Bronchial epithelial cell (primary cell): ENCODE results near the gene POLG. TPM values are rescaled to one million over a fixed set of nuclear protein-coding genes. Genes with fewer than 3 reads are reported as not detected.

Experiments
- DNase-seq: peaks from one replicate; pipeline ENCODE4 v3.0.0-alpha.2; 2010; ENCODE audit warnings: low read depth
- FAIRE-seq: peaks from 2 replicates; lab custom pipeline; 2011; peaks lifted over from hg19 to GRCh38; lab: Jason Lieb, UNC
- H3K27me3 ChIP-seq: 2 replicates; pipeline ENCODE4 v1.5.1; 2011; ENCODE audit warnings: low read length; ENCODE audit not compliant: control insufficient read depth, insufficient read depth
- H3K36me3 ChIP-seq: 2 replicates; pipeline ENCODE4 v1.5.1; 2011; ENCODE audit warnings: low read length; ENCODE audit not compliant: control insufficient read depth, insufficient read depth
- H3K4me3 ChIP-seq: 2 replicates; pipeline ENCODE4 v1.5.1; 2011; ENCODE audit warnings: mild to moderate bottlenecking, low read depth, low read length, control low read depth
- total RNA-seq: library from RNA; depleted of rRNA; stranded (reverse); fragments of >200 nt; gene quantifications from 2 replicates; pipeline ENCODE4 v1.2.1, GENCODE V29; 2014
- TF ChIP-seq, protein P1 (sequence below): IDR thresholded peaks from 2 replicates; pipeline ENCODE4 v1.5.1; 2011; ENCODE audit warnings: mild to moderate bottlenecking, moderate library complexity, low read length, control low read depth, inconsistent platforms; ENCODE audit not compliant: insufficient read depth, severe bottlenecking

Gene POLG
- total RNA-seq, 1 donor from 2014 or later: 93.7 TPM

DNA sequence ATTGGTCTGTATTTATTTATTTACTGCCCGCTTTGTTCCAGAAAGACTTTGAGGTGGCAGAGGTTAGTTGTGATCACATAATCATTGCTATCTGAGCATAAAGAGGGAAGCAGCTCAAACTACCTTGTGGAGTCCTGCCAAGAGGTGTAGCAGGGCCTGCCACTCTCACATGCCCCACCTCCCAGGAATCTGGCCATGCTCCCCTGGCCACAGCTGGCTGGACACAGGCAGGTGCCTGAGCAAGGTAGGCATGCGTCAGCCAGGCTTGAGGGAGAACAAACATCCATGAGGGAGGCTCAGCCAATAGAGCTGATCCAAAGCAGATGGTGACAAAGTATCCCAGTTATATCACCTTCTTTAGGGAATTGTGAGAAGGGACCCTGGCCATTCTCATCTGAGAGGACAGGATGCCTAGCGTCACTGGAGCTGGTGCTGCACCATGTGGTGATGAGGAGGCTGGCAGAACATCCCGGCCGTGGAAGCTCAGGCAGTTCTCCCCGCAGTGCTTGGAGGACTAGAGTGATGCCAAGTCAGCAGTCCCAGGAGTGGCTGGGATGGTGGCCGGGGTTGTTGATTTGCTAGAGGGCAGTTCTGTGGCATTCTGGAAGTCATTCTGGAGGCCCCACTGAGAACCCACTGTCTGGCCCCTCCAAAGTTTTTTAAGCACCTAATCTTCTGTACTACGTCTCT, 6.8 kb upstream of the POLG start:
- DNase-seq: no peak
- Histone ChIP-seq H3K27me3 (peaks cover 10% of the 10 kb centered on the region), H3K4me3 (no peak overlapping the region), H3K36me3 (no peaks in the 10 kb centered on the region)
- FAIRE-seq: no peak
- TF ChIP-seq, protein P1, sequence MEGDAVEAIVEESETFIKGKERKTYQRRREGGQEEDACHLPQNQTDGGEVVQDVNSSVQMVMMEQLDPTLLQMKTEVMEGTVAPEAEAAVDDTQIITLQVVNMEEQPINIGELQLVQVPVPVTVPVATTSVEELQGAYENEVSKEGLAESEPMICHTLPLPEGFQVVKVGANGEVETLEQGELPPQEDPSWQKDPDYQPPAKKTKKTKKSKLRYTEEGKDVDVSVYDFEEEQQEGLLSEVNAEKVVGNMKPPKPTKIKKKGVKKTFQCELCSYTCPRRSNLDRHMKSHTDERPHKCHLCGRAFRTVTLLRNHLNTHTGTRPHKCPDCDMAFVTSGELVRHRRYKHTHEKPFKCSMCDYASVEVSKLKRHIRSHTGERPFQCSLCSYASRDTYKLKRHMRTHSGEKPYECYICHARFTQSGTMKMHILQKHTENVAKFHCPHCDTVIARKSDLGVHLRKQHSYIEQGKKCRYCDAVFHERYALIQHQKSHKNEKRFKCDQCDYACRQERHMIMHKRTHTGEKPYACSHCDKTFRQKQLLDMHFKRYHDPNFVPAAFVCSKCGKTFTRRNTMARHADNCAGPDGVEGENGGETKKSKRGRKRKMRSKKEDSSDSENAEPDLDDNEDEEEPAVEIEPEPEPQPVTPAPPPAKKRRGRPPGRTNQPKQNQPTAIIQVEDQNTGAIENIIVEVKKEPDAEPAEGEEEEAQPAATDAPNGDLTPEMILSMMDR: no peak

DNA sequence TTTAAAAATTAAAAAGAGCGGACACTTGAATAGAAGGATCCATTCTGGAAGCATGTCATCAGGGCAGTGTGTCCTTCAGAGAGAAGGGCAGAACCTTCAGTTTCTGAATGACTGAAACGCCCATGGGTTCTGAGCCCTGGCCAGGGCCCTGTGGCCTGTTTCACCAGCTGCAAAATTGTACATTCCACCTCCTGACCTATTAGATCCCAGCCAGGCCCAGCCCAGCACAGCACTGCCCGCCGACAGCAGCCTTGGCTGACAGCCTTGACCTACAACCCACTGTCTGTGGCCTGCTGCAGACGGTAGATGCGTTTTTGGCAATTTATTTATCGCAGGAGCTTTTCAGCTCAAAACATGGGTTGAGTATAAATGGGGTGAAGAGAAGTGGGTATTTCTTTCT, 5.9 kb upstream of the POLG start:
- TF ChIP-seq, protein P1: no peak
- H3K4me3 ChIP-seq: no peak overlapping the region
- H3K36me3 ChIP-seq: no peaks in the 10 kb centered on the region
- H3K27me3 ChIP-seq: peaks cover 8% of the 10 kb centered on the region
- DNase-seq (no peak), FAIRE-seq (no peak)

DNA sequence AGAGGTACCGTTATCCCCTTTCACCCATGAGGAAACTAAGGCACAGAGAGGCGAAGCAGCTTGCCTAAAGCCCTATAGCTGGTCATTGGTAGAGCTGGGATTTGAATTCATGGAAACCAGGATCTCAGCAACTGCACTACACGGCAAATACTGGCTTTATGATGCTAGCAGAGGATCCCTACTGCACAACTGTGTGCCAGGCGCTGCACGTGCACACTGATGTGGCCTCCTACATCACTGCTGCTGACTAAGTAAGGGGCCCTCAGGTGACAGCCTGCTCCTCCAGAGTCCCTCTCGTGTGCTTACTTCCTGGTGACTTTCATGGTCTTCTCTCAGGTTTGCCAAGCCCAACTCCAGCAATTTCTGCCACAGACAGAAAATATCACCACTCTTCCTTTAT, 3.4 kb upstream of the POLG start:
- peaks cover 3% of the 10 kb centered on the region for H3K36me3 ChIP-seq
- TF ChIP-seq, protein P1: no peak
- no peak for DNase-seq
- peaks cover 8% of the 10 kb centered on the region for H3K27me3 ChIP-seq
- no peak overlapping the region for H3K4me3 ChIP-seq
- FAIRE-seq: no peak

DNA sequence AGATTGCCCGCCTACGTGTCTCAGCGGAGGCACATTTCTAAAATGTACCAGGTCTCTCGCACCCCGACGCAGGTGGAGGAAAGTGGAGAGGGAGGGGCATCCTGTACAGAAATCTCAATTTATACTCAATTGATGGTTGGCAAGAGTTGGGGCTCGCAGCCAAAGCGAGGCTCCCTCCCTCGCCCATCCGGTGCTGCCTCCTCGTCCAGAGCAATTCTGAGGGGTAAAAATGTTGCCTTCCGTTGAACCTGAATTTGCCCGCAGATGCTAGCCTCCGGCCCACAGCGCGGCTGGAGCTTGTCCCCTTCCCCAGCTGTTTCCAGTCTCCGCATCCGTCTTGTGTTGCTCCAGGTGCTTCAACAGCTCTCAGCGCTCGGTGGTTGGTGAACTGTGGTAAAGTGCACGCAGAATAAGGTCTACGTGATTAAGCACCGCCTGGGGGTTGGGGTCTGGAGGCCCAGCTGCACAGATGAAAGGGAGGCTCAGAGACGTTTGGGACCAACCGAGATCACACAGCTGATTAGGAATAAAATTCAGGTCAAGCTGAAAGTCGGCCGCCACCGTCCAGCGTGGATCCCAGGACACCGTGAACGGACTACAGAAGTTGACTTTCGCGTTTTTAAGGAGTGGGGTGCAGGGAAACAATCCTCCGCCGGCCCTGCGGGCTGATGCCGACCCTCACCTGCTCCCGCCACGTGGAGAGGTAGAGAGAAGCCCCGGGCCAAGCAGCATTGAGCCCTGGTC, 846 bp upstream of the POLG start:
- Histone ChIP-seq H3K27me3 (no peaks in the 10 kb centered on the region), H3K36me3 (peaks cover 17% of the 10 kb centered on the region), H3K4me3 (peak overlapping the region; percentile 56)
- FAIRE-seq (no peak), DNase-seq (no peak)
- TF ChIP-seq, protein P1: no peak

DNA sequence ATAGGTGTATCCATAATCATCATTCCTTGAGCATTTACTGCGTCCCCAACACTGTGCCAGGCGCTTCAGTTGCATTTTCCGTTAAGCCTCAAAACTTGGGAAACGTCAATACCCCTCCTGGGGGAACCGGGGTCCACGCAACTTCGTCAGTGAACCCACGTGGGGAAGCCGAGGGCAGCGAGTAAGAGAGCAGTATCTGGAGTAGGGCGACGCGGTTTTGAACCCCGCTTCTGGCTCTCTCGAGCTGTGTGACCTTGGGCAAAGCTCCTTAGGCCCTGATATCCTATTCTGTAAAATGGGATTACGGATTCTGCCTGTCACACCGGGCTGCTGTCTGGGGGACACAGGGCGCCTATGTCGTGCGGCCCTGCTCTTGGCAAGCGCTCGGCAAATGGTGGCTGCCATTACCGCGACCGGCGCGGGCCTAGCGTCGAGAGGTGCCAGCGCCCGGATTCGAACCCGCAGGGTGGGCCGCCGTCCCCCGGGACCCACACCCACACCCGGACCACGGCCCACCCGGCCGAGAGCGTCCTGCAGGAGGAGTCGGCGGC, 590 bp downstream of the POLG start:
- no peak for FAIRE-seq
- peak; percentile 5 for DNase-seq
- TF ChIP-seq, protein P1: no peak

More for the DNA sequence above, 590 bp downstream of the POLG start:
- peak overlapping the region; percentile 94 for H3K4me3 ChIP-seq
- peaks cover 28% of the 10 kb centered on the region for H3K36me3 ChIP-seq
- H3K27me3 ChIP-seq: no peaks in the 10 kb centered on the region
